ENCODE data around the gene F2R.
"Not testable (repeated sequence)": the region's sequence is repeated elsewhere in the genome, so short reads cannot be mapped to it uniquely, and the experiment has no call there.

The F2R gene

GRCh38 chr5:76761118-76761517, 45.2 kb downstream of the F2R start:
- not testable (repeated sequence) for DNase-seq

- DNase-seq, result no peak
These were observed 46.6 kb downstream of the F2R start for GRCh38 chr5:76762484-76762883.

- DNase-seq, result peak; percentile 18
These were observed 47.2 kb downstream of the F2R start for GRCh38 chr5:76763136-76763535.

GRCh38 chr5:76764374-76764773, 48.4 kb downstream of the F2R start:
- no peak for DNase-seq

- no peak for DNase-seq
These were observed 49.3 kb downstream of the F2R start for GRCh38 chr5:76765249-76765648.

GRCh38 chr5:76766746-76767145, 50.8 kb downstream of the F2R start:
- DNase-seq, result no peak

- DNase-seq, result not testable (repeated sequence)
These were observed 55.1 kb downstream of the F2R start for GRCh38 chr5:76771041-76771440.

GRCh38 chr5:76771705-76772405, 55.9 kb downstream of the F2R start:
- no peak for DNase-seq

- DNase-seq, result no peak
These were observed 60.0 kb downstream of the F2R start for GRCh38 chr5:76775921-76776320.

- DNase-seq, result no peak
These were observed 60.5 kb downstream of the F2R start for GRCh38 chr5:76776391-76776790.

GRCh38 chr5:76780616-76781015, 64.7 kb downstream of the F2R start:
- not testable (repeated sequence) for DNase-seq

- no peak for DNase-seq
These were observed 65.8 kb downstream of the F2R start for GRCh38 chr5:76781775-76782174.

GRCh38 chr5:76782444-76782843, 66.5 kb downstream of the F2R start:
- DNase-seq, result no peak

Measured in activated CD4-positive, alpha-beta T cell treated with anti-CD3 and anti-CD28 coated beads, Interleukin-2, Interleukin-6, amounts not matched to agents 100 ng/mL and 50 ng/mL, durations not matched to agents 16 hours and 8 hours (primary cell).